ENCODE measurements around the gene FAM83C.
"Not testable (repeated sequence)": the region's sequence is repeated elsewhere in the genome, so short reads cannot be mapped to it uniquely, and the experiment has no call there.

FAM83C gene

GRCh38 chr20:35317416-35318210 is 25.4 kb upstream of the FAM83C start:
- no peak for DNase-seq

- DNase-seq = no peak
These were observed 23.9 kb upstream of the FAM83C start for GRCh38 chr20:35316086-35316485.

- not testable (repeated sequence) for DNase-seq
These were observed 23.4 kb upstream of the FAM83C start for GRCh38 chr20:35315632-35316020.

- no peak for DNase-seq
These were observed 22.8 kb upstream of the FAM83C start for GRCh38 chr20:35314816-35315631.

- DNase-seq = peak; percentile 96
These were observed 20.1 kb upstream of the FAM83C start for GRCh38 chr20:35312318-35312717.

GRCh38 chr20:35311822-35312221 is 19.6 kb upstream of the FAM83C start:
- DNase-seq = no peak

- DNase-seq = peak; percentile 67
These were observed 19.2 kb upstream of the FAM83C start for GRCh38 chr20:35311409-35311808.

GRCh38 chr20:35307666-35308653 is 15.7 kb upstream of the FAM83C start:
- DNase-seq = peak; percentile 96

GRCh38 chr20:35306931-35307517 is 14.8 kb upstream of the FAM83C start:
- peak; percentile 91 for DNase-seq

GRCh38 chr20:35305682-35306556 is 13.7 kb upstream of the FAM83C start:
- DNase-seq = peak; percentile 100

- DNase-seq = no peak
These were observed 12.7 kb upstream of the FAM83C start for GRCh38 chr20:35304956-35305355.

GRCh38 chr20:35303735-35304491 is 11.7 kb upstream of the FAM83C start:
- DNase-seq = peak; percentile 92

GRCh38 chr20:35303382-35303734 is 11.1 kb upstream of the FAM83C start:
- no peak for DNase-seq

GRCh38 chr20:35302421-35303335 is 10.5 kb upstream of the FAM83C start:
- peak; percentile 65 for DNase-seq

- no peak for DNase-seq
These were observed 9.2 kb upstream of the FAM83C start for GRCh38 chr20:35301426-35301825.

- no peak for DNase-seq
These were observed 8.4 kb upstream of the FAM83C start for GRCh38 chr20:35300469-35301262.

- no peak for DNase-seq
These were observed 7.6 kb upstream of the FAM83C start for GRCh38 chr20:35299780-35300179.

- DNase-seq = no peak
These were observed 6.0 kb upstream of the FAM83C start for GRCh38 chr20:35298264-35298663.

- DNase-seq = no peak
These were observed 5.5 kb upstream of the FAM83C start for GRCh38 chr20:35297740-35298139.

Measured in EL (cell line).